SKM-1 treated with dmso at 0.1 percent for 144 hours (cell line): ENCODE measurements around the gene PLEKHA4.
"Not testable (repeated sequence)": the region's sequence is repeated elsewhere in the genome, so short reads cannot be mapped to it uniquely, and the experiment has no call there.

Source experiments
- DNase-seq: peaks from one replicate; lab custom pipeline; 2025; ENCODE audit not compliant: unreplicated experiment; lab: John Stamatoyannopoulos, UW

The PLEKHA4 gene

GRCh38 chr19:48868114-48868886, at the start of gene PLEKHA4:
Gene PLEKHA4, minus strand, starts transcription at chr19:48868617. Its CDS starts 997 bp downstream, at chr19:48867620.
- no peak for DNase-seq

GRCh38 chr19:48918071-48918470, 49.7 kb upstream of the PLEKHA4 start:
- no peak for DNase-seq

- no peak for DNase-seq
These were observed 47.3 kb upstream of the PLEKHA4 start for GRCh38 chr19:48915757-48916156.

- no peak for DNase-seq
These were observed 45.8 kb upstream of the PLEKHA4 start for GRCh38 chr19:48914181-48914580.

GRCh38 chr19:48913114-48913889, 44.9 kb upstream of the PLEKHA4 start:
- no peak for DNase-seq

- no peak for DNase-seq
These were observed 42.4 kb upstream of the PLEKHA4 start for GRCh38 chr19:48910803-48911202.

GRCh38 chr19:48909424-48910077, 41.1 kb upstream of the PLEKHA4 start:
- DNase-seq, result not testable (repeated sequence)

GRCh38 chr19:48907671-48908070, 39.3 kb upstream of the PLEKHA4 start:
- no peak for DNase-seq

GRCh38 chr19:48906324-48906723, 37.9 kb upstream of the PLEKHA4 start:
- DNase-seq, result no peak

GRCh38 chr19:48905664-48906063, 37.2 kb upstream of the PLEKHA4 start:
- no peak for DNase-seq

GRCh38 chr19:48903788-48904187, 35.4 kb upstream of the PLEKHA4 start:
- DNase-seq, result not testable (repeated sequence)

- DNase-seq, result not testable (repeated sequence)
These were observed 33.9 kb upstream of the PLEKHA4 start for GRCh38 chr19:48902291-48902690.

- DNase-seq, result no peak
These were observed 32.3 kb upstream of the PLEKHA4 start for GRCh38 chr19:48900477-48901406.

- DNase-seq, result peak; percentile 80
These were observed 31.5 kb upstream of the PLEKHA4 start, which contains the start of gene NUCB1 for GRCh38 chr19:48899781-48900476. Gene NUCB1, plus strand, starts transcription at chr19:48900312. Its CDS starts 485 bp downstream, at chr19:48900797.

- not testable (repeated sequence) for DNase-seq
These were observed 31.0 kb upstream of the PLEKHA4 start for GRCh38 chr19:48899386-48899749.

- DNase-seq, result no peak
These were observed 28.8 kb upstream of the PLEKHA4 start for GRCh38 chr19:48897181-48897580.

- no peak for DNase-seq
These were observed 27.8 kb upstream of the PLEKHA4 start for GRCh38 chr19:48896191-48896720.

GRCh38 chr19:48895226-48895625, 26.8 kb upstream of the PLEKHA4 start:
- no peak for DNase-seq

GRCh38 chr19:48890551-48890950, 22.1 kb upstream of the PLEKHA4 start:
- no peak for DNase-seq

- DNase-seq, result not testable (repeated sequence)
These were observed 21.1 kb upstream of the PLEKHA4 start for GRCh38 chr19:48889496-48889895.
